HG02852 (cell line): ENCODE data around the gene S1PR4.
"Not testable (repeated sequence)": the region's sequence is repeated elsewhere in the genome, so short reads cannot be mapped to it uniquely, and the experiment has no call there.

Experiments used
- ATAC-seq: cut with Tn5 transposase; IDR thresholded peaks from one replicate; pipeline ENCODE4 v1.9.1; 2021; ENCODE audit warnings: mild to moderate bottlenecking, moderate library complexity; ENCODE audit not compliant: unreplicated experiment

The S1PR4 gene

GRCh38 chr19:3176715-3177501 is 1.7 kb upstream of the S1PR4 start:
- no peak for ATAC-seq

GRCh38 chr19:3178973-3179738 is 587 bp downstream of the S1PR4 start:
- no peak for ATAC-seq

GRCh38 chr19:3179739-3180293 is 1.2 kb downstream of the S1PR4 start:
- ATAC-seq, result no peak

GRCh38 chr19:3183721-3184641 is 5.4 kb downstream of the S1PR4 start:
- no peak for ATAC-seq

GRCh38 chr19:3184847-3185460 is 6.4 kb downstream of the S1PR4 start:
- peak; percentile 22 for ATAC-seq

GRCh38 chr19:3185461-3186159 is 7.0 kb downstream of the S1PR4 start, which contains the start of gene NCLN:
Gene NCLN, plus strand, starts transcription at chr19:3185930. Its CDS starts 101 bp downstream, at chr19:3186031.
- peak; percentile 76 for ATAC-seq

GRCh38 chr19:3186160-3186688 is 7.7 kb downstream of the S1PR4 start:
- ATAC-seq, result peak; percentile 4

GRCh38 chr19:3186891-3187661 is 8.5 kb downstream of the S1PR4 start:
- ATAC-seq, result no peak

- ATAC-seq, result no peak
These were observed 9.3 kb downstream of the S1PR4 start for GRCh38 chr19:3187662-3188511.

GRCh38 chr19:3188627-3189596 is 10.3 kb downstream of the S1PR4 start:
- ATAC-seq, result no peak

- ATAC-seq, result no peak
These were observed 11.3 kb downstream of the S1PR4 start for GRCh38 chr19:3189702-3190469.

- ATAC-seq, result no peak
These were observed 11.9 kb downstream of the S1PR4 start for GRCh38 chr19:3190470-3190770.

GRCh38 chr19:3190921-3191805 is 12.6 kb downstream of the S1PR4 start:
- ATAC-seq, result no peak

- ATAC-seq, result not testable (repeated sequence)
These were observed 13.2 kb downstream of the S1PR4 start for GRCh38 chr19:3191806-3192104.

- no peak for ATAC-seq
These were observed 13.7 kb downstream of the S1PR4 start for GRCh38 chr19:3192228-3192635.
